Activated CD8-positive, alpha-beta T cell treated with anti-CD3 and anti-CD28 coated beads for 36 hours (primary cell): ENCODE data around the gene PCDHGA6. TPM values are rescaled to one million over a fixed set of nuclear protein-coding genes. Genes with fewer than 3 reads are reported as not detected.
"Not testable (repeated sequence)": the region's sequence is repeated elsewhere in the genome, so short reads cannot be mapped to it uniquely, and the experiment has no call there.

ENCODE experiments used
- ATAC-seq: fragments of 200-7000 bp; cut with Tn5 transposase; one replicate; pipeline ENCODE4 v1.10.0; 2021; ENCODE audit warnings: mild to moderate bottlenecking, moderate library complexity
- CTCF ChIA-PET: fragments of 350-600 bp; sonication (Branson Sonifier 250); formaldehyde crosslinking; loops from one replicate; lab custom pipeline; 2021; ENCODE audit warnings: antibody characterized with exemption; lab: Charles Lee
- POLR2A ChIA-PET: fragments of 350-600 bp; sonication (Branson Sonifier 250); formaldehyde crosslinking; loops from one replicate; lab custom pipeline; 2021; ENCODE audit warnings: antibody characterized with exemption; lab: Charles Lee
- DNase-seq: peaks from one replicate; pipeline ENCODE4 v3.0.0-alpha.2; 2020
- H3K27ac Mint-ChIP-seq: one replicate; pipeline ENCODE4 v1.8.0; 2021; ENCODE audit warnings: mild to moderate bottlenecking, mixed read lengths
- H3K27me3 Mint-ChIP-seq: one replicate; pipeline ENCODE4 v1.8.0; 2021; ENCODE audit warnings: mixed read lengths
- H3K36me3 Mint-ChIP-seq: one replicate; pipeline ENCODE4 v1.8.0; 2021; ENCODE audit warnings: low read depth, mixed read lengths
- H3K4me1 Mint-ChIP-seq: one replicate; pipeline ENCODE4 v1.8.0; 2021; ENCODE audit warnings: low read depth, mixed read lengths
- H3K4me3 Mint-ChIP-seq: one replicate; pipeline ENCODE4 v1.8.0; 2021; ENCODE audit warnings: mild to moderate bottlenecking, moderate library complexity, mixed read lengths
- H3K9me3 Mint-ChIP-seq: one replicate; pipeline ENCODE4 v1.8.0; 2021; ENCODE audit warnings: mixed read lengths
- CTCF ChIP-seq: fragments of 200-600 bp; IDR thresholded peaks from one replicate; pipeline ENCODE4 v1.8.0; 2022; ENCODE audit warnings: antibody characterized with exemption, mild to moderate bottlenecking
- intact Hi-C: fragments of 100-400 bp; cut with micrococcal nuclease; formaldehyde crosslinking; loops from one replicate; pipeline ENCODE4 v1.10.0; 2022
- total RNA-seq, 2 experiments: library from RNA; stranded (reverse); gene quantifications; one replicate each; pipeline ENCODE4 v1.2.3, GENCODE V29; 2021

PCDHGA6 gene
- not detected for total RNA-seq

- ATAC-seq = no peak
- peaks cover 2% of the 10 kb centered on the region for H3K4me1 Mint-ChIP-seq
- CTCF ChIA-PET = interaction anchor here (0.6 to 1.5 kb wide), 14 partner anchors 15 to 190 kb away, joined by 3 to 7 read pairs (median 3); partner anchors contain the start of genes PCDHGA10, PCDHGA11, PCDHGA12 and TAF7
- peaks cover 58% of the 10 kb centered on the region for H3K27me3 Mint-ChIP-seq
- DNase-seq = no peak
- intact Hi-C loops = no loop called here
- H3K36me3 Mint-ChIP-seq = peaks cover 24% of the 10 kb centered on the region
- H3K9me3 Mint-ChIP-seq = peaks cover 30% of the 10 kb centered on the region
- H3K27ac Mint-ChIP-seq = no peak within 1 kb of the TSS
- peak within 1 kb of the TSS; percentile 39 for H3K4me3 Mint-ChIP-seq
- POLR2A ChIA-PET = no interaction called here
- TF ChIP-seq CTCF = peak; percentile 25
Measured at GRCh38 chr5:141373673-141374317, at the start of gene PCDHGA6. TSS of gene PCDHGA6 (plus strand) at chr5:141373891. CDS start at chr5:141374084, 193 bp downstream.

- Mint-ChIP-seq H3K27ac (peak overlapping the region; percentile 81), H3K9me3 (peaks cover 21% of the 10 kb centered on the region), H3K27me3 (peaks cover 24% of the 10 kb centered on the region), H3K4me3 (peak overlapping the region; percentile 79), H3K36me3 (peaks cover 2% of the 10 kb centered on the region), H3K4me1 (peaks cover 4% of the 10 kb centered on the region)
- intact Hi-C loops = loop anchor here (10.0 kb wide), 2 partner anchors 189 to 239 kb away; no protein-coding TSS in a partner anchor
- ChIA-PET POLR2A (no interaction called here), CTCF (interaction anchor here (0.7 to 2.9 kb wide), 10 partner anchors 10 to 266 kb away, joined by 3 to 13 read pairs (median 4); partner anchors contain the start of genes PCDHGA2 and PCDHGB3)
- TF ChIP-seq CTCF = peak; percentile 51
- peak; percentile 96 for ATAC-seq
- DNase-seq = peak; percentile 84
Measured at GRCh38 chr5:141326088-141326854, 47.4 kb upstream of the PCDHGA6 start.

- peaks cover 28% of the 10 kb centered on the region for H3K27me3 Mint-ChIP-seq
- H3K36me3 Mint-ChIP-seq = peaks cover 12% of the 10 kb centered on the region
- no peak for TF ChIP-seq CTCF
- peaks cover 4% of the 10 kb centered on the region for H3K4me1 Mint-ChIP-seq
- no peak overlapping the region for H3K27ac Mint-ChIP-seq
- DNase-seq = peak; percentile 23
- intact Hi-C loops = loop anchor here (10.0 kb wide), 2 partner anchors 187 to 237 kb away; no protein-coding TSS in a partner anchor
- peaks cover 18% of the 10 kb centered on the region for H3K9me3 Mint-ChIP-seq
- ChIA-PET CTCF (interaction anchor here (0.9 to 3.5 kb wide), 9 partner anchors 8 to 236 kb away, joined by 3 to 36 read pairs (median 5); partner anchors contain the start of genes PCDHGA2, PCDHGA9, PCDHGB2 and PCDHGB3), POLR2A (interaction anchor here (0.6 kb wide), 1 partner anchor 10 kb away, joined by 3 read pairs; no protein-coding TSS in a partner anchor)
- no peak overlapping the region for H3K4me3 Mint-ChIP-seq
- no peak for ATAC-seq
Measured at GRCh38 chr5:141328231-141328630, 45.5 kb upstream of the PCDHGA6 start.

GRCh38 chr5:141330299-141331080, 43.2 kb upstream of the PCDHGA6 start, which contains the start of gene PCDHGA1:
TSS of gene PCDHGA1 (plus strand) at chr5:141330514.
- DNase-seq = peak; percentile 56
- POLR2A ChIA-PET = interaction anchor here (0.6 to 1.6 kb wide), 2 partner anchors 10 to 142 kb away, joined by 3 to 8 read pairs; partner anchors contain the start of gene TAF7
- H3K27me3 Mint-ChIP-seq = peaks cover 40% of the 10 kb centered on the region

GRCh38 chr5:141332571-141332970, 41.1 kb upstream of the PCDHGA6 start:
- H3K4me3 Mint-ChIP-seq, intact Hi-C loops, ATAC-seq, H3K4me1 Mint-ChIP-seq, POLR2A ChIA-PET, DNase-seq, H3K27ac Mint-ChIP-seq: not testable (repeated sequence)
- CTCF ChIA-PET = interaction anchor here (1.1 to 2.7 kb wide), 3 partner anchors 11 to 17 kb away, joined by 3 to 12 read pairs (median 4); partner anchors contain the start of genes PCDHGA3, PCDHGB1 and TAF7
- Mint-ChIP-seq H3K27me3 (peaks cover 48% of the 10 kb centered on the region), H3K36me3 (peaks cover 16% of the 10 kb centered on the region), H3K9me3 (peaks cover 35% of the 10 kb centered on the region)

More at GRCh38 chr5:141330299-141331080, 43.2 kb upstream of the PCDHGA6 start, which contains the start of gene PCDHGA1:
- ATAC-seq = peak; percentile 50
- H3K27ac Mint-ChIP-seq = no peak within 1 kb of the TSS
- peaks cover 16% of the 10 kb centered on the region for H3K36me3 Mint-ChIP-seq
- CTCF ChIA-PET = interaction anchor here (0.8 to 3.5 kb wide), 11 partner anchors 11 to 227 kb away, joined by 3 to 36 read pairs (median 5); partner anchors contain the start of genes PCDHGA11, PCDHGA12, PCDHGA4 and PCDHGA5
- peaks cover 4% of the 10 kb centered on the region for H3K4me1 Mint-ChIP-seq
- no peak for TF ChIP-seq CTCF
- peaks cover 27% of the 10 kb centered on the region for H3K9me3 Mint-ChIP-seq
- intact Hi-C loops = no loop called here
- no peak within 1 kb of the TSS for H3K4me3 Mint-ChIP-seq
